Measurements from ENCODE around the gene SPIRE2.

The SPIRE2 gene

GRCh38 chr16:89837014-89837546 is 8.8 kb downstream of the SPIRE2 start:
- DNase-seq = no peak

- DNase-seq = no peak
Measured at GRCh38 chr16:89841275-89841674, 13.0 kb downstream of the SPIRE2 start.

- DNase-seq = no peak
Measured at GRCh38 chr16:89842471-89843408, 14.5 kb downstream of the SPIRE2 start.

- DNase-seq = no peak
Measured at GRCh38 chr16:89843409-89844350, 15.4 kb downstream of the SPIRE2 start.

- no peak for DNase-seq
Measured at GRCh38 chr16:89844739-89845339, 16.6 kb downstream of the SPIRE2 start.

GRCh38 chr16:89845417-89845816 is 17.1 kb downstream of the SPIRE2 start:
- no peak for DNase-seq

GRCh38 chr16:89847051-89847939 is 19.0 kb downstream of the SPIRE2 start:
- DNase-seq = peak; percentile 82

GRCh38 chr16:89847940-89848297 is 19.6 kb downstream of the SPIRE2 start:
- DNase-seq = peak; percentile 63

- DNase-seq = no peak
Measured at GRCh38 chr16:89848974-89849373, 20.7 kb downstream of the SPIRE2 start.

- no peak for DNase-seq
Measured at GRCh38 chr16:89853306-89853993, 25.2 kb downstream of the SPIRE2 start.

- DNase-seq = no peak
Measured at GRCh38 chr16:89855301-89855945, 27.1 kb downstream of the SPIRE2 start.

- no peak for DNase-seq
Measured at GRCh38 chr16:89855986-89856385, 27.7 kb downstream of the SPIRE2 start.

- no peak for DNase-seq
Measured at GRCh38 chr16:89858973-89859614, 30.8 kb downstream of the SPIRE2 start.

- DNase-seq = no peak
Measured at GRCh38 chr16:89859615-89860007, 31.3 kb downstream of the SPIRE2 start.

GRCh38 chr16:89860747-89861304 is 32.6 kb downstream of the SPIRE2 start:
- DNase-seq = peak; percentile 81

- DNase-seq = no peak
Measured at GRCh38 chr16:89861648-89862047, 33.4 kb downstream of the SPIRE2 start.

- DNase-seq = no peak
Measured at GRCh38 chr16:89862732-89863131, 34.5 kb downstream of the SPIRE2 start.

GRCh38 chr16:89863741-89864526 is 35.7 kb downstream of the SPIRE2 start:
- no peak for DNase-seq

GRCh38 chr16:89864527-89864820 is 36.2 kb downstream of the SPIRE2 start:
- DNase-seq = no peak

Data from COR-L47 (cell line).